Choroid plexus epithelial cell (primary cell): ENCODE data around the gene UGT1A8.

Experiments used
- DNase-seq: peaks from one replicate; pipeline ENCODE4 v3.0.0-alpha.2; 2010; ENCODE audit warnings: low read depth
- H3K4me3 ChIP-seq: 2 replicates; pipeline ENCODE4 v1.5.1; 2011; ENCODE audit warnings: low read depth, mild to moderate bottlenecking, control low read depth, low read length, moderate library complexity
- TF ChIP-seq, protein P1 (sequence below): conservative IDR thresholded peaks from 2 replicates; pipeline ENCODE4 v1.5.1; 2011; ENCODE audit warnings: low read depth, mild to moderate bottlenecking, control low read depth, inconsistent platforms, low read length, moderate library complexity

Gene UGT1A8

DNA sequence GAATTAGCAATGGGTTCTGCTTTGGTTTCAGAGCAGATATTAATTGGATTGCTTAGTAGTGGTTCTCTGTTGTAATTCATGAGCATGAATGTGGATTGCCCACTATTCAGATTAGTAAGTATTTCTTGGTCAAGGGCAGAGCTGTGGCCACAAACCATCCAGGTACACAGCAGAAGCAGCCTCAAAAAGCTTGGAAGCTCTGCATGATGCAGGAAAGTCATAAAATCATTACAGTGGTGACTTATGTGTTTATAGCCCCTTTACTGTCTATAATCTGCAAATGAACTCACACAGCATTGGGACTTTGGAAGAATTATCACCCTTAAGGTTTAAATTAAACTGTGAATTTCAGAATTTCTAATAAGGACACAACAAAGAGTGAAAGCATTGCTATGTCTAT lies 140.7 kb downstream of the UGT1A8 start:
- no peak overlapping the region for H3K4me3 ChIP-seq
- DNase-seq, result no peak
- TF ChIP-seq, protein P1, sequence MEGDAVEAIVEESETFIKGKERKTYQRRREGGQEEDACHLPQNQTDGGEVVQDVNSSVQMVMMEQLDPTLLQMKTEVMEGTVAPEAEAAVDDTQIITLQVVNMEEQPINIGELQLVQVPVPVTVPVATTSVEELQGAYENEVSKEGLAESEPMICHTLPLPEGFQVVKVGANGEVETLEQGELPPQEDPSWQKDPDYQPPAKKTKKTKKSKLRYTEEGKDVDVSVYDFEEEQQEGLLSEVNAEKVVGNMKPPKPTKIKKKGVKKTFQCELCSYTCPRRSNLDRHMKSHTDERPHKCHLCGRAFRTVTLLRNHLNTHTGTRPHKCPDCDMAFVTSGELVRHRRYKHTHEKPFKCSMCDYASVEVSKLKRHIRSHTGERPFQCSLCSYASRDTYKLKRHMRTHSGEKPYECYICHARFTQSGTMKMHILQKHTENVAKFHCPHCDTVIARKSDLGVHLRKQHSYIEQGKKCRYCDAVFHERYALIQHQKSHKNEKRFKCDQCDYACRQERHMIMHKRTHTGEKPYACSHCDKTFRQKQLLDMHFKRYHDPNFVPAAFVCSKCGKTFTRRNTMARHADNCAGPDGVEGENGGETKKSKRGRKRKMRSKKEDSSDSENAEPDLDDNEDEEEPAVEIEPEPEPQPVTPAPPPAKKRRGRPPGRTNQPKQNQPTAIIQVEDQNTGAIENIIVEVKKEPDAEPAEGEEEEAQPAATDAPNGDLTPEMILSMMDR, result no peak

DNA sequence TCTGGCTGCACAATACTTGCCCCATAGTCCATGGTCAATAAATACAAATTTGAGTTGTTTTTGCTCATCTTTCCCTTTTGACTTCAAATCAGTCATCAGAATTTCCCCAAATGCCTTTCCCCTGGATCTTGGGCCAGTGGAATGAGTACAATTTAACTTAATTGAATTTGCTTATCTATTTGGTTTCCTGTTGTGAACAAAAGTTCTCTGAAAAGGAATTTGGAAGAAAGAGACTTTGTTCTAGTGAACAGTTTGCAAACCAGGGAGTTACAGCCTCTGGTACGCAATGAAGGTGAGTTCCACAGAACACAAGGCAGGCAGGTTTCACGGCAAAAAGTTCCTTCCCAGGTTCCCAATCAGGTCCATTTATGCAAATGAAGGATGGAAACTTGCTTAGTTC lies 141.4 kb downstream of the UGT1A8 start:
- peak; percentile 39 for DNase-seq
- TF ChIP-seq, protein P1, result no peak
- H3K4me3 ChIP-seq, result no peak overlapping the region

DNA sequence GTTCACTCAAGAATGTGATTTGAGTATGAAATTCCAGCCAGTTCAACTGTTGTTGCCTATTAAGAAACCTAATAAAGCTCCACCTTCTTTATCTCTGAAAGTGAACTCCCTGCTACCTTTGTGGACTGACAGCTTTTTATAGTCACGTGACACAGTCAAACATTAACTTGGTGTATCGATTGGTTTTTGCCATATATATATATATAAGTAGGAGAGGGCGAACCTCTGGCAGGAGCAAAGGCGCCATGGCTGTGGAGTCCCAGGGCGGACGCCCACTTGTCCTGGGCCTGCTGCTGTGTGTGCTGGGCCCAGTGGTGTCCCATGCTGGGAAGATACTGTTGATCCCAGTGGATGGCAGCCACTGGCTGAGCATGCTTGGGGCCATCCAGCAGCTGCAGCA lies 142.6 kb downstream of the UGT1A8 start, which contains the start of gene UGT1A1:
TSS of gene UGT1A1 (plus strand) at position 228 of the 400 bp plus-strand sequence. CDS start at position 246, 18 bp downstream.
- H3K4me3 ChIP-seq, result no peak within 1 kb of the TSS
- TF ChIP-seq, protein P1, result no peak
- DNase-seq, result no peak

DNA sequence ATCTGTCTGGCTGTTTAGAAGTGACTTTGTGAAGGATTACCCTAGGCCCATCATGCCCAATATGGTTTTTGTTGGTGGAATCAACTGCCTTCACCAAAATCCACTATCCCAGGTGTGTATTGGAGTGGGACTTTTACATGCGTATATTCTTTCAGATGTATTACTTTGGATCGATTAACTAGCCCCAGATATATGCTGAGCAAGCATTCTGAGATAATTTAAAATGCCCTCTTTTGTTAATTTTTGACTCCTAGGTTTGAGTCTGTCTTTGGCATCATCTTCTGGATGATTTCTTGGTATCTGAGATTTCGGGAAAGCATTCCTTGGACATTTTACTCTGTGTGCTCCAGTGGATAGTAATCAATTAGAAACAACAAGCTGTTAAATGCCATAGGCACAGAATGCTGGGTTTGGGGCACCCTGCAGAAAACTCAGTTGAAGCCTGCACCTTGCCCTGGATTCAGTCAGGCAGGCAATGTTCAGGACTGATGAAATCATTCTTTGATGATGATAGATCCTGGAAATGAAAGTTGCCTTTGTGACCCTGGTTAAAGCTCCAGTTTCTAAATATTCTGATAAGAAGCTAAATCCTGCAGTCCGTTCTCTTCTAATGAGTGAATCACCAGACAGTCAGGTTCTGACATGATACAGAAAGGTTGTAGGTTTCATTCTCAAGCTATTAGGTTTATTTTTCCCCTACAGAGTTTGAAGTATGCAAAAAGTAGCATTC lies 143.8 kb downstream of the UGT1A8 start:
- peak; percentile 48 for DNase-seq
- TF ChIP-seq, protein P1, result no peak
- no peak overlapping the region for H3K4me3 ChIP-seq

DNA sequence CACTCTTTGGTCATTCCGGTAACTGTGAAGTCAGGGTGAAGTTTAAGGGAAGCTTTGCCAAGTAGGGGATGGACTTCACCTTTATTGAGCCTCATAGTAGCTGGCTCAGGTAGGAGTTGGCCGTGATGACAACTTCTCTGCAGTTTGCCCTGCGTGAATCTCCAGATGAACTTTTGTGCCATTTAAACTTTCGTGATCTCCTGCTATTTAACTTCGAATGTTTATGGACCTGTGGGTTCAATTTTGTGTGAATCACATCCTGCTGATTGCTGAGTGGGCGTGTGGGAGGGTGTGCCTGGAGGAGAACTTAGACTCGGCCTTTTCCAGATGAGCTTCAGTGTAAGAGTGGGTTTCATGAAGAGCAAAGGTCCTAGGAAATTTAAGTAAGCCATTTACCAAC lies 146.8 kb downstream of the UGT1A8 start:
- TF ChIP-seq, protein P1, result no peak
- peak; percentile 67 for DNase-seq
- H3K4me3 ChIP-seq, result no peak overlapping the region

- TF ChIP-seq, protein P1, result no peak
- no peak overlapping the region for H3K4me3 ChIP-seq
- no peak for DNase-seq
Measured at GRCh38 chr2:233764761-233765160, 147.3 kb downstream of the UGT1A8 start.

- TF ChIP-seq, protein P1, result no peak
- no peak for DNase-seq
- H3K4me3 ChIP-seq, result no peak overlapping the region
Measured at GRCh38 chr2:233766416-233766815, 149.0 kb downstream of the UGT1A8 start.
